Measurements from ENCODE around the gene TLR5. TPM values are rescaled to one million over a fixed set of nuclear protein-coding genes. Genes with fewer than 3 reads are reported as not detected.

The TLR5 gene
- polyA plus RNA-seq, 4 donors: 3.1 to 7.1 (median 6.7) TPM

DNA sequence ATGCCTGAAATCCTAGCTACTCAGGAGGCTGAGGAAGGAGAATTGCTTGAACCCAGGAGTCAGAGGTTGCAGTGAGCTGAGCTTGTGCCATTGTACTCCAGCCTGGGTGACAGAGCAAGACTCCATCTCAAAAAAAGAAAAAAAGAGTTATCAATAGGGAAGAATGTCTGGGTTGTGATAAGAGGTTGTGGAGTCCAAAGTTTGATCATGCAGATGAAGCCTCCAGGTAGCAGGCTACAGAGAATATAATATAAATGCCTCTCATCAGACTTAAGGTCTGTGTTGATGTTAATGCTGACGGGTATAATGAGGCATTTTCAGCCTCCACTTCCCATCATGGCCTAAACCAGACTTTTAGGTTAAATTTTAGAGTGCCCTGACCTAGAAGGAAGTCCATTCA lies 24.6 kb downstream of the TLR5 start:
- DNase-seq (ENCODE audit: low read depth in 4 of 4, low spot score in 3 of 4): no peak

DNA sequence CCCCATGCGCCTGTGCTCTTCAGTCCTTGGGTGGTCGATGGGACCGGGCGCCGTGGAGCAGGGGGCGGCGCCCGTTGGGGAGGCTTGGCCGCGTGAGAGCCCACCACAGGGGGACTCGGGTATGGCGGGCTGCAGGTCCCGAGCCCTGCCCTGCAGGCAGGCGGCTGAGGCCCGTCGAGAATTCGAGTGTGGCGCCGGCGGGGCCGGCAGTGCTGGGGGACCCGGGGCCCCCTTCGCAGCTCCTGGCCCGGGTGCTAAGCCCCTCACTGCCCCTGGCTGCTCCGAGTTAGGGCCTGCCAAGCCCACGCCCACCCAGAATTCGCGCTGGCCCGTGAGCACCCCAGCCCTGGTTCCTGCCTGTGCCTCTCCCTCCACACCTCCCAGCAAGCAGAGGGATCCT lies 26.1 kb downstream of the TLR5 start:
- no peak for DNase-seq (ENCODE audit: low read depth in 4 of 4, low spot score in 3 of 4)

DNA sequence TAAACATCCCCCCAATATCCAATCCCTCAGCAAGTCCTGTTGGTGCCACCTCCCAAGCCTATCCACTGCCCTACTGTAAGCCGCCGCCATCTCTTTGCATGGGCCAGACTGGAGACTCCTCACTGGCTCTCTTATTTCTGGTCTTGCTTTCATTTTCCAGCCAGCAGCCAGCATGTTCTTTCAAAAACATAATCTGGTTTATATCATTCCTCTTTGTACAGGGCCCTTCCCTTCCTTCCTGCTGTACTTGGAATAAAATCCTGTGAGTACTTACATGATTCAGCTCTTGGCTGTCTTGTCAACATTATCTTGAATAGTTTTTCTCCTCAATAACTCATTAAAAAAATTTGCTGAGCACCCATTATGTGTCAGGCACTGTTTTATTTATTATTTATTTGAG lies 28.2 kb downstream of the TLR5 start:
- DNase-seq (ENCODE audit: low read depth in 4 of 4, low spot score in 3 of 4): no peak

DNA sequence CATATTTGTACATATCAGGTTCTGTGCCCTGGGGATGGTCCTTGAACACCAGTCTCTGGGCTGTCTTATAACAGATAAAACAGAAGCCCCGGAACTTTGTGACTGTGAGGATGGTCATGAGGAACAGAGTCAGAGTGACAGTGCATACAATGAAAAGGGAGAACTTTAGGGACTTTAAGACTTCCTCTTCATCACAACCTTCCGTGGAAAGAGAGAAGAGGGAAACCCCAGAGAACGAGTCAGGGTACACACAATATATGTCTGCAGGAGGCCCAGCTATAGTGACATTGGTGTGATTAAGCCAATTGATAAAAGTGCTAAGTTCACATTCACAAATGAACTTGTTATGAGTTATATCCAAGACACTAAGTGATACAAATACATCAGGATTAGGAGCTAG lies 32.1 kb downstream of the TLR5 start:
- DNase-seq (ENCODE audit: low read depth in 4 of 4, low spot score in 3 of 4): no peak

DNA sequence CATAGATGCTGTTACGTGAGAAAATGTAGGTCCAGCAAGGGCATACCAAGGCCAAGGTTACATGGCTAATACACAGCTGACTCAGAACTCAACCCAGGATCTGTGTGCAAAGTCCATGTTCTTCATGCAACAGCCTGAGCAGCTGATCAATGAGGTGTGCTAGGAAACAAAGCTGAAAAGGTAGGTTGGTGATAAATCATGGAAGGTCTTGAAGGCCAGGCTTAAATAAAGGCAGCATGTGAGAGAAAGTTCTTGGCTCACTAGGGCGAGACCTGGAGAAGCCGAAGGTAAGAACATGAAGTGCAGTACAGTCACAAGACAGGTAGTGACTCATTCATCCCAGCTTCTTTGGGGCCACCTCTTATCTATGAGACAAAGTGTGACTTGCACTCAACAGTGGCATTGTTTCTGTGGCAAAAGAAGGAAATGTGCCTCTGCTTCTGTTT lies 33.4 kb downstream of the TLR5 start:
- no peak for DNase-seq (ENCODE audit: low read depth in 4 of 4, low spot score in 3 of 4)

DNA sequence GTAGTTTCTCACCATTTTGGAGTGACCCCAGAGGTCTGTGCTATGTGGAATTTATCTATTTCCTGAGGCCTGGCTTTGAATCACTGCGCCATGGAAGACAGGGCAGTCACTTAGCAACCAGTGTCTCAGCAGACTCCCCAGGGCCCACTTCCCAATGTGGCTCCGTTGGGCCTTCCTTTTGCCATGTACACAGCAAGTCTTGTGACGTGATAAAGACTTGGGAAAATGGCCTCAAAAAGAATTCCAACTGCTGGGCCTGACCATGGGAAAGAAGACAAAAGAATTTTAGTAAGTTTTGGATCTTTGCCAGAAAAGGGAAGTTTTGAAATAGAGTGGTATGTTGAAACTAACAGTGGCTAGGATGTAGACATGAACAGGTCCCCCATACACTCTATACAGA lies 36.2 kb downstream of the TLR5 start:
- no peak for DNase-seq (ENCODE audit: low read depth in 4 of 4, low spot score in 3 of 4)

DNA sequence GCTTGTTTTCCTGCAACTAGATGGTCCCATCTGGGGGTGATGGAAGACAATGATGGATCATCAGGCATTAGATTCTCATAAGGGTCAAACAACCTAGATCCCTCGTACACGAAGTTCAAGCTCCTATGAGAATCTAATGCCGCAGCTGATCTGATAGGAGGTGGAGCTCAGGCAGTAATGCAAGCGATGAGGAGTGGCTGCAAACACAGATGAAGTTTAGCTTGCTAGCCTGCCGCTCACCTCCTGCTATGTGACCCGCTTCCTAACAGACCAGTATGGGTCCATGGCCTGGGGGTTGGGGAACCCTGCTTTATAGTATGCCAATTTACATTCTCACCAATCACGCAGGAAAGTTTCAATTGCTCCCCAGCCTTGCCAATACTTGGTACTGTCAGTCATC lies 37.5 kb downstream of the TLR5 start:
- no peak for DNase-seq (ENCODE audit: low read depth in 4 of 4, low spot score in 3 of 4)

DNA sequence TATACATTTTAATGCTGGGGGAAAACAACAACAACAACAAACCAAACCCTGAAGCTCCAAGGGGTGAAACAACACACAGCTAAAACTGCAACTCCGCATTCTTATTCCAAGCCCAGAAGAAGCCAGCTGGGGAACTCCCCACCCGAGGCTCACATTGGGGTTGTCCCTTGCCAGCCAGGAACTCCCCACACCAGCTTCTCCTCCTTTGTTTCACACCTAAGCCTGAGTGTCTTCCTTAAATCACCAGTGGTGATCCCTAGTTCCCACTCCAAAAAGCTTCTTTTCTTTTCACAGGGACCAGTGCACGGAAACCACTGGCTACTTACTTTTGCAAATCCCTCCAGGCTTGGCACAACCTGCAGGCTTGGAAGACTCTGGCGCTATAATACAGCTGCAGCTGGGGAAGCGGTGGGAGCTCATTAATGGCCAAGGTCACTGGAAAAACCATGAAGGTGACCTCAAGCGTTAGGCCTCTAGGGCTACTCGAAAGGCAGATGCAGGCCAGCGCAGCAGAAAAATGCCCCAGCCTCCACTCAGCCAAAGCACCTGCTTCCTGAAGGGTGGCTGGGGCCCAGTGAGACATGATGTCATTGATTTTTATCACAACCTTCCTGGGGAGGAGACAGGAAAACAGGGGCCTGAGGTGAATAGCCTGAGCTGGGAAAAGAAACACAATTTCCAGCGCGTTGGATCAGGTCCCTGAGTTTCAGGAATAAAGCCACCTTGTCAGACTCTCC lies 40.1 kb downstream of the TLR5 start:
- DNase-seq (ENCODE audit: low read depth in 4 of 4, low spot score in 3 of 4): no peak

DNA sequence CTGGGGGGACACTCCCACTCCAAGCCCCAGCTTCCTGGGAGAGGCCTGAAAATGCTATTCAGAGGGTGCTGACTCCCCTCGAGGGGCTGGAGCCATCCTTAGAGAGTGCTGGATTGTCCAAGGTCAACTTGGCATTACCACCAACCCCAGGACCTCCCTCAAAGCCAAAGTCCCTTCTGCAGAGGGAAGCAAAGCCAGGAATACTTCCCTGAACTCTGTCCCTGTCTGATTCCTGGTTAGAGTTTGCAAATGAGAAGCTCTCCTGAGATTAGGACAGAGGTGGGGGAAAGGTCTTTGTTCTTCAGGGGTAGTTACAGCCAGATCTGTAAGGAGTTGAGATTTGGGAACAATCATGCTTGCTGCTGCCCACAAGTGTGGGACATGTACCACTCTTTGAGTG lies 45.3 kb downstream of the TLR5 start:
- DNase-seq (ENCODE audit: low read depth in 4 of 4, low spot score in 3 of 4): no peak

DNA sequence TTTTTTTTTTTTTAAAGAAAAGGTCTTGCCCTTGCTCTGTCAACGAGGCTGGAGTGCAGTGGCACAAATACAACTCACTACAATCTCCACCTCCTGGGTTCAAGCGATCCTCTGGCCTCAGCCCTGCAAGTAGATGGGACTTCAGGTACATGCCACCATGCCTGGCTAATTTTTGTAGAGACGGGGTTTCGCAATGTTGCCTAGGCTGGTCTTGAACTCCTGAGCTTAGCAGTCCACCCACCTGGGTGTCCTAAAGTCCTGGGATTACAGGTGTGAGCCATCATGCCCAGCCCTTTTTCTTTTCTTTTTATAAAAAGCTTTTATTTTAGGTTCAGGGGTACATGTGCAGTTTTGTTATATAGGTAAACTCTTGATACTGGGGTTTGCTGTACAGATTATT lies 47.2 kb downstream of the TLR5 start:
- DNase-seq (ENCODE audit: low read depth in 4 of 4, low spot score in 3 of 4): no peak

DNA sequence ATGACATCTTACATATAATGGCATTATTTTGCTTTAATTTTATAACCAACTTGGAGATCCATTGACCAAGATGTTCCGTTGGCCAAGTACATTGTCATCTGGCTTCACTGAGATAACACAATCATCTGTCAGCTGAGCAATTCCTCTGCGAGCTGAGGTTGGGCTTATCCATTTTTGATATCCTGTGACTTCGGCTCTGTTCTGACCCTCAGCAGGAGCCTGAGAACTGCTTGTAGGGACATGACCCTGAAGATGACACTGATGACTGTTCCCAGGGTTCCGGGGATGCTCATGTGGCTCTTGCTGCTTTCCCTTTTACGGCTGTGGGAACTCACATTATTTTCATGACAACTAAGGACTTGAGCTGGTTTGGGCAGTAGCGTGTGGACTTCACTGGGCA lies 51.2 kb downstream of the TLR5 start:
- no peak for DNase-seq (ENCODE audit: low read depth in 4 of 4, low spot score in 3 of 4)

DNA sequence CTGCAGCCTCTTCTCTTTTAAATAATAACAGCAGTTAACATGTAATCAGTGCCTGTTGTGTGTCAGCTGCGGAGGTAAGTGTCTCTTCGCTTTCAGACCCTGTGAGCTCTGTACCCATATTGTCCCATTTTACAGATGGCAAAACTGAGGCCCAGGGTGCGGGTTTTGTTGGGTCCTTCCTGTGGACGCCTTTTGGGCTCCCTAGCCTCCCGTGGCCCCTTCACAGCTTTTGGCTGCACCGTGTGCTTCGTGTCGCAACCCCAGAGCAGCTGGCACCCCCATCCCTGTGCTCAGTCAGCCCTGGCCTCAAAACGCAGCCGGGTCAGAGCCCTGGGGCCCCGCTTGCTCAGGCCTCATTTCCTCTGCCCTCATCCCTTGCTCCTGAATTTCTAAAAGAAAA lies 53.8 kb downstream of the TLR5 start:
- no peak for DNase-seq (ENCODE audit: low read depth in 4 of 4, low spot score in 3 of 4)

DNA sequence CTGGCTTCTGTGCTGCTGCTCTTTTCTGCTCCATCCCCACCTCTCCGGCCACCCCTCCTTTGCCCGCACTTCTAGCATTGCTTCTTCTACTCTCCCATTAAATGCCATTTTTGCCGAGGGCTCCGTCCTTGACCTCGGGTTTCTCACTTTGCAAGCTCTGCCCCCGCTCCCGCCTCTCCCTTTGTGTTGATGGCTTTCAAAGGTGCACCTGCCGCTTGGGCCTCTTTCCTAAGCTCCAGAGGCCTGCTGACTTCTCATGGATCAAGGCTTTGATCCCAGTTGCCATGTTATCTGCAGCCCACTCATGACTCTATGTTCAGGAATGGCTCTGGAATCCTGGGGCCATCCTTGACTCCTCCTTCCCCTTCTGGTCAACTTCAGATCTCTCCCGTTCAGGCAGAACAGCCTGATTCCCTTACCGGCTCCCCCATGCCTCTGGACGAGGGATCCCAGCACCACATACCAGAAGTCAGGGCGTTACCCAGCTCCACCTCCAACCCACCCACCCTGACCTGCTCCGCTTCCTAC lies 54.3 kb downstream of the TLR5 start:
- DNase-seq (ENCODE audit: low read depth in 4 of 4, low spot score in 3 of 4): no peak

DNA sequence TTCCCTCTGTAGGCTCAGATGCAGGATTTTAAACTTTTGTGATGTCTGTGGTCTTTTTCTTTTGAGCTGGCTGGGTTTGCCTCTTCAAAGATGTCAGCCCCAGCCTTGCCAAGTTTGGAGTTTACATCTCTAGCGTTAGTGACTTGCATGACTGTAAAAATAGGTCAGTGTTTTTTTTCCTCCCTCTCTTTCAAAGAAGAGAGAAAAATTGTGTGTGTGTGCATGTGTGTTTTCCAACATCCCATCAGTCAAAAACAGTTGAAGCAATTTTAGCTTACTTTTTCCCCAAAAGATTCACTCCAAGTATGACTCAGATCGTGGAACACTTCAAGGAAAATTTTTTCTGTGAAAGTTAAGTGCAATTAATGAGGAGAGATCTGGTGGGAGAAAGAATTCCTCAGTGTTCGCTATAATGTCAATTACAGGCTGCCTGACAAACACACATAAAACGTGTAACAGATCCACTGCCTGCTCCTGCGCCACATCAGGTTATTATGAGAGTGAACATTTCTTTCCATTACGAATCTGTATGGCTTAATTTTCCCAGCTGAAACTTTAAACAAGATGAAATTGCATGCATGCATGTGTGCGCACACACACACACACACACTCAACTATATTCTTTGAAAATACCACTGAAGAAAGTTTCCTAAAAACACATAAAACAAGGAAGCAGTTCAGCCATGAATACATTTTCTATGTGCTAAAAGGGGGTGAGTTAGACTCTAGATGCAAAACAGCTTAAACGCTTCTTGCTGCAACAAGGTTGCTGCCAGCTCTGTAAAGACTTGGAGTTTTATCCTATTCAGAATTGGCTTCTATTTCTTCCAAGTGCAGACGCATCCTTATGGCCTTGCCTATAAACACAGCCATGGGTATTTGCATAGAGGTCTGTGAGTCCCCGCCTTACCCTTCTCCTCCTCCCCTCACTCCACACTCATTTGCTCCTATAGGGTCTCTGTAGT lies 55.5 kb downstream of the TLR5 start:
- no peak for DNase-seq (ENCODE audit: low read depth in 4 of 4, low spot score in 3 of 4)

DNA sequence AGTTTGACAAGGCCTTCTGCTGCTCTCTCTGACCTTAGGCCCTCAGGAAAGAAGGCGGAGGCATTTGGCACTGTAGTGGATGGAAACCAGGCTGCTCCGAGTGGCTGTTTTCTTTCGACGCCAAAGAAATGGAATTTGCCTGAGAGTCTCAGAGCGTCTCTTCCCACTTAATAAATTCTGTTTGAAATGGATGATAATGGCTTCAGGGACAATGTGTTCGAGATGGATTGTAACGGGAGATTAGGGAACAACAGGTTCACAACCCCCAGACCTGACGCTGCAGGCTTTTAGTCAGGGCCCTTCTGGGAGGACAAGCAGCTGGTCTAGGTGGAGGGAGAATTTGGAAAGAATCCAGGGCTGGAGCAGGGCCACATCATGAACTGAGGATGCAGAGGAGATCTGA lies 58.6 kb downstream of the TLR5 start:
- DNase-seq (ENCODE audit: low read depth in 4 of 4, low spot score in 3 of 4): no peak

DNA sequence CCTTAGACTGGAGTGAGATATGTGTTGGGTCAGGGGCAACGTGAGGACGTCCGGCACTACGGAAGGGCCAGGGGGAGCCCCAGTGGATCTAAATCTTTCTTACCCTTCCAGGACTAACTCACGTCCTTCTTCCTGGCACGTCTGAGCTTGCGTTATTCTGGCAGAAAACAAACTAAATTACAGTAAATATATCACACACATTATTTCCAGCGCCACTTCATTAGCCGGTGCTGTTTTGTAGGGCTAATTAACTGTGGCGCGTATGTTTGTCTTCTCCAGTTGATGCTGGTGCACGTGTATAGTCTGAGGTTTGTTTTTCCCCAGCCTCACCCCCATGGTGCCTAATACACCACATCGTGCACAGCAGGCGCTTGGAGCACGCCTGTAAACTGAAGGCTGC lies 59.2 kb downstream of the TLR5 start:
- no peak for DNase-seq (ENCODE audit: low read depth in 4 of 4, low spot score in 3 of 4)

DNA sequence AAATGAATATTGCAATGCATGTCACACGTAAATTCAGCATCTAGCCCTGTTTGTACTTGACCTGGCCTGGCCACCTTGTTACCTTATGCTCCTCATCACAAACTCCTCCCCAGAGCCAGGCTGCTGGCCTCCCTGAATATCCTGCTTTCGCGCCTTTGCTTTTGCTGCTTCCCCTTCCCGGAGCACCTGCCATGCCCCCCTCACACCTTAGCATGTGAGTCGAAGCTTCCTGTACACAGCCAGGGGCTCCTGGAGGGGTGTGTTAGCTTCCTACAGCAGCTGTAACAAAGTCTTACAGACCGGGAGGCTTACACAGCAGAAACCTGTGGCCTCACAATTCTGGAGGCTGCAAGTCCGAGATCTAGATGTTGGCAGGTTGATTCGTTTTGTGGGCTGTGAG lies 60.1 kb downstream of the TLR5 start:
- no peak for DNase-seq (ENCODE audit: low read depth in 4 of 4, low spot score in 3 of 4)

DNA sequence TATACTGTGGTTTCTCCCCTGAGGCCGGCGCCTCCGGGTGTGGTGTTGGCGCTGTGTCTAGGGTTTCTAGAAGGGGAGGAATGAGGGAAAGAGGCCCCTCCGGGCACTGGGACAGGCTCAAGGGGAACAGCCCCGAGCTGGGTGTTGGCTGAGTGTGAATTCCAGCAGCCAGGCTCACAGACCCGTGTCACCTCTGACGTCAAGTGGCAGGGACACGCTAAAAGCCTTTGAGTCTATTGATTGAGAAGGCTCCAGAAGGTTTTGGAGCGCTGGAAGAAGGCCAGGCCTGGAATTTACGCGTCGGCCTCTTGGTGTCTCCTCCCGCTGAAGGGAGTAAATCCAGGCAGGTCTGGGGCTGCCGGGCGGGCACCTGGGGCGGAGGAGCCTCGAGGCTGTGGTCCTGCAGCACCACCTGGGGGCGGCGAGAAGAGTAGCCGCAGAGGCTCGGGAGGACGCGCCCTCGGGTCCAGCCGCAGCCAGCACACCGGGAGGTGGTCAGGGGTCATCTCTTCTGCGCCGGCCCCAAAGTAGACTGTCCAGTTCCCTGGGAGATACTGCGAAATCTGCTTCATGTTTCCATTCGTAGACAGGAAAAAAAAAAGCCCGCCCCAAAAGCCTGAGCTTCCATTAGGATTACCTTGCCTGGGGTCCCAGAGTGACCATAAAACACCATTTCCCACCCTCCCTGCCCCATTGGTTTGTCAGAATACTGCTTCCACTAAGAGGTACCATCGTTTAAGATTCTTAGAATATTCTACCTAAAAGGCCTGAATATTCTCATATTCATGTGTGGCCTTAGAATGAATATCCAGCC lies 61.7 kb downstream of the TLR5 start:
- DNase-seq (ENCODE audit: low read depth in 4 of 4, low spot score in 3 of 4): peak; percentile 51 to 68 (median 64)

DNA sequence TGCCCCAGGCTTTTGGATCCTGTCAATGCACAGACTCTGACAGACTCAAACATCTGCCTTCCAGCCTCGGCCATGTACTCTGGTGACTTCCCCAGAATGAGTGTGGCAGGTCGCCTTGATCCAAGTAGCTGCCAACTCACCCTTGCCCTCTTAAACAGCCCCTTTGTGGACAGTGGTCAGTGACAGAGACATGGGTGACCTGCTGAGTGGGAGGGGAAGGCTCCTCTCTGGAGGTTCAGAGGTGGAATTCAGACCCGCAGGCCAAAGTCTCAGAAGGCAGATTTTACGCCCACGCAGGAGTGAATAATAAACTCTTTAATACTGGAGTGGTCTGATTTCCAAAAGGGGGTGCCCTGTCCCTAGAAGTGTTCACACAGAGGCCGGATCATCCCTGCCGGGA lies 63.5 kb downstream of the TLR5 start:
- no peak for DNase-seq (ENCODE audit: low read depth in 4 of 4, low spot score in 3 of 4)

DNA sequence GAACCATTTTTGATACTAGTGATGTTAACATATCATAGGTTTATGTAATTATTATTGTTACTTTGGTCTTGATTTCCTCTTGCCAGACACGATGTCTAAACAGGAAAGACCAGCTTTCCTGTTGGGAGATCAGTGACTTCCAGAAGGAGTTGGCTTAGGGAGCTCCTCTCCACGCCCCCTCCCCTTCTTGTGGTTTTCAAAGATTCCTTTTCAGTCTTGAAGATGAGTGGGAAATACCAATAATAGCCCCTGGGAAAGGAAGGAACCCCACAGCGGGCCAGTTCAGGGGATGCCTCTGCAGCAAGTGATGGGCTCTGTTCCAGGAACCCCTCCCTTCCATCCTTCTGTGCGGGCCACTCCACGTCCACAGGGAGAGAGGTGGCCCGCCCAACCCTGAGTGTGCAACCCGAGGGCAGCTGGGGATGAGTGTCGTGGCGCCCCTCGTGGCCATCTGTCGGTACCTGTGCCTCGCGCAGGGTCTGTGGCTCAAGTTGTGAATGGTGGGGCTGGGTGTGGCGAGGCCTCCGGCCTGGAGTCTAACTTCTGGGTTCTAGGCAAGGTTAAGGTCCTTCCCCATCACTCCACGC lies 65.7 kb downstream of the TLR5 start:
- no peak for DNase-seq (ENCODE audit: low read depth in 4 of 4, low spot score in 3 of 4)

All from left renal pelvis (tissue), 4 donors.